SU-DHL-6 (cell line): ENCODE data around the gene CISTR.

ENCODE experiments used
- CTCF ChIP-seq: fragments of 200-600 bp; sonication (generic); IDR thresholded peaks from one replicate; pipeline ENCODE4 v1.5.1; 2017; ENCODE audit warnings: antibody characterized with exemption, mild to moderate bottlenecking, low read length, moderate library complexity; ENCODE audit not compliant: insufficient read depth, poor library complexity, severe bottlenecking
- EZH2phosphoT487 ChIP-seq: fragments of 200-600 bp; sonication (generic), shearing (Covaris generic); conservative IDR thresholded peaks from 2 replicates; pipeline ENCODE4 v1.6.1; 2018; ENCODE audit warnings: mild to moderate bottlenecking, antibody characterized with exemption, low read length, moderate library complexity, mixed read lengths

- TF ChIP-seq CTCF = no peak
- no peak for TF ChIP-seq EZH2phosphoT487
Measured at GRCh38 chr12:53766881-53767280, 15.1 kb upstream of the CISTR start.
